T-helper 17 cell (primary cell): ENCODE data around the gene ST8SIA6. TPM values are rescaled to one million over a fixed set of nuclear protein-coding genes. Genes with fewer than 3 reads are reported as not detected.

Source experiments
- ATAC-seq: fragments of 150-1000 bp; cut with Tn5 transposase; 2 replicates; pipeline ENCODE4 v1.10.0; 2021; ENCODE audit warnings: mild to moderate bottlenecking, moderate library complexity
- DNase-seq, 3 donors: peaks; one replicate each; pipeline versions ENCODE4 v3.0.0 to v3.0.0-alpha.2; 2020 to 2021
- H3K9me3 ChIP-seq: one replicate; pipeline ENCODE4 v1.7.0; 2013; ENCODE audit warnings: low read length, mild to moderate bottlenecking; ENCODE audit not compliant: control insufficient read depth, poor library complexity, severe bottlenecking
- H3K27ac Mint-ChIP-seq: one replicate; pipeline ENCODE4 v1.8.0; 2022; ENCODE audit warnings: mild to moderate bottlenecking, moderate library complexity, mixed read lengths
- H3K27me3 Mint-ChIP-seq: one replicate; pipeline ENCODE4 v1.8.0; 2022; ENCODE audit warnings: mixed read lengths
- H3K36me3 Mint-ChIP-seq: one replicate; pipeline ENCODE4 v1.8.0; 2022; ENCODE audit warnings: low read depth, mixed read lengths
- H3K4me1 Mint-ChIP-seq: one replicate; pipeline ENCODE4 v1.8.0; 2022; ENCODE audit warnings: mild to moderate bottlenecking, mixed read lengths
- H3K4me3 Mint-ChIP-seq: one replicate; pipeline ENCODE4 v1.8.0; 2022; ENCODE audit warnings: mild to moderate bottlenecking, moderate library complexity, mixed read lengths
- total RNA-seq, 4 donors: library from RNA in 2 of 4; stranded (reverse) in 2 of 4; gene quantifications; one replicate each; pipeline ENCODE4 v1.2.3 and lab custom pipeline; 2022 to 2026

ST8SIA6 gene
- total RNA-seq, 2 donors from 2014 or later = 0.72 to 4.1 TPM

DNA sequence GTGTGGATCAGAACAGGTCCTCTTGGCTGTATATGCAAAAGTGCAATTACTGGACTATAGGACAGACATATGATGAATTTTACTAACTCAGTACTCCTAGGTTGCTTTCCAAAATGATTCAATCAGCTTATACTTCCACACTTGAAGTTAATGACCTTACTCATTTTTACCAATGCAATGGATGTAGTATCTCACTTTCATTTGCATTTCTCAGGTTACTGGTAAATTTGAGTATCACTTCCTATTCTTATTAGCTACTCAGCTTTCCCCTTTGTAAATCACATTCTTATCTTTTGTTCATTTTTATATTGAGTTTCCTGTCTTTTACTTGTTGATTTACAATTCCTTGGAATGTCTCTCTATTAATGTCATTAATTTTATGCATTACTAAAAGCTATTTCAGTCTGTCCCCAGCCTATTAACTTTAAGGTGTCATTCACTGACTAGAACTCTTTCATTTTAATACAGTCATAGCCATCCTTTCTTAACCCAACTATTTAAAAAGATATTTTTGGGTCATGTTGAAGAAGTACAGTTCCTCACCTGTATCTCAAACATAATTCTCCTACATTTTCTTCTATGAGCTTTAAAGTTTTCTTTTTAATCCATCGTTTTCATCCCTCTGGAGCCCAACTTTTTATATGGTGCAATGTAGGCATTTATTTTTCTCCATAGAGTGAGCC, 137.8 kb downstream of the ST8SIA6 start:
- H3K27ac Mint-ChIP-seq = no peak overlapping the region
- H3K9me3 ChIP-seq = no peaks in the 10 kb centered on the region
- no peak for ATAC-seq
- no peaks in the 10 kb centered on the region for H3K36me3 Mint-ChIP-seq
- H3K4me1 Mint-ChIP-seq = no peaks in the 10 kb centered on the region
- H3K27me3 Mint-ChIP-seq = peaks cover 26% of the 10 kb centered on the region
- no peak overlapping the region for H3K4me3 Mint-ChIP-seq
- no peak for DNase-seq

DNA sequence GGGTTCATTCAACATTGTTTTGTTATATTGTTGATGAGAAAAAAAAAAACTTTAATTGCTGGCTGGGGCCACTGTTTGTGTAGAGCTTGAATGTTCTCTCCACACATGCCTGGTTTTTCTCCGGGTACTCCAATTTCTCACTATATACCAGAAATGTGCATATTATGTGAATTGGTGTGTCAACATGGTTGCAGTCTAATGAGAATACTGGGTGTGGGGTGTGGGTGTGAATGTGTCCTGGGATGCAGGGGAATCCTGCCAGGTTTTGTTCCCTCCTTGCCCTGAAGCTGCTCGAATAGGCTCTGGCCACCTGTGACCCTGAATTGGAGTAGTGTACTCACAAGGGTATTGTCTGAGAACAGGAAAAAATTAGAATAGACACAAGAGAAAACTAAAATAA, 145.0 kb downstream of the ST8SIA6 start:
- no peaks in the 10 kb centered on the region for H3K36me3 Mint-ChIP-seq
- H3K27ac Mint-ChIP-seq = no peak overlapping the region
- H3K9me3 ChIP-seq = no peaks in the 10 kb centered on the region
- DNase-seq = no peak
- no peak overlapping the region for H3K4me3 Mint-ChIP-seq
- H3K27me3 Mint-ChIP-seq = peaks cover 61% of the 10 kb centered on the region
- no peak for ATAC-seq
- H3K4me1 Mint-ChIP-seq = no peaks in the 10 kb centered on the region

GRCh38 chr10:17307123-17307522, 147.3 kb downstream of the ST8SIA6 start:
- no peaks in the 10 kb centered on the region for H3K9me3 ChIP-seq
- H3K27me3 Mint-ChIP-seq = peaks cover 54% of the 10 kb centered on the region
- no peaks in the 10 kb centered on the region for H3K4me1 Mint-ChIP-seq
- no peak overlapping the region for H3K27ac Mint-ChIP-seq
- DNase-seq = no peak
- ATAC-seq = no peak
- H3K36me3 Mint-ChIP-seq = no peaks in the 10 kb centered on the region
- no peak overlapping the region for H3K4me3 Mint-ChIP-seq

DNA sequence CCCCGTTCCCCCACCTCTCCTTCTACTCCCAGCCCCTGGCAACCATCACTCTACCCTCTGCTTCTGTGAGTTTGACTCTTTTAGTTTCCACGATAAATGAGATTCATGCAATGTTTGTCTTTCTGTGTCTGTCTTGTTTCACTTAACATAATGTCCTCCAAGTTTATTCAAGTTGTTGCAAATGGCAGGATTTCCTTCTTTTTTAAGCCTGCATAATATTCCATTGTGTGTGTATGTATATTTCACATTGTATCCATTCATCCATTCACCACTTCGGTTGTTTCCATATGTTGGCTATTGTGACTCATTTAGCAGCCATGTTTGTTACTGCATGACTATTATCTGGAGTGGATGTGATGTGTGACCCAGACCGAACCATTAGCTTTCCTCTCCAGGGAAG, 162.0 kb downstream of the ST8SIA6 start:
- H3K4me3 Mint-ChIP-seq = no peak overlapping the region
- ATAC-seq (no peak), DNase-seq (no peak)
- no peak overlapping the region for H3K27ac Mint-ChIP-seq
- H3K9me3 ChIP-seq = no peaks in the 10 kb centered on the region
- peaks cover 2% of the 10 kb centered on the region for H3K4me1 Mint-ChIP-seq
- H3K36me3 Mint-ChIP-seq = peaks cover 4% of the 10 kb centered on the region
- peaks cover 48% of the 10 kb centered on the region for H3K27me3 Mint-ChIP-seq

GRCh38 chr10:17290226-17290625, 164.2 kb downstream of the ST8SIA6 start:
- no peak overlapping the region for H3K4me3 Mint-ChIP-seq
- H3K4me1 Mint-ChIP-seq = peaks cover 2% of the 10 kb centered on the region
- DNase-seq = no peak
- peaks cover 4% of the 10 kb centered on the region for H3K36me3 Mint-ChIP-seq
- ATAC-seq = no peak
- H3K27me3 Mint-ChIP-seq = peaks cover 49% of the 10 kb centered on the region
- H3K9me3 ChIP-seq = no peaks in the 10 kb centered on the region
- no peak overlapping the region for H3K27ac Mint-ChIP-seq

DNA sequence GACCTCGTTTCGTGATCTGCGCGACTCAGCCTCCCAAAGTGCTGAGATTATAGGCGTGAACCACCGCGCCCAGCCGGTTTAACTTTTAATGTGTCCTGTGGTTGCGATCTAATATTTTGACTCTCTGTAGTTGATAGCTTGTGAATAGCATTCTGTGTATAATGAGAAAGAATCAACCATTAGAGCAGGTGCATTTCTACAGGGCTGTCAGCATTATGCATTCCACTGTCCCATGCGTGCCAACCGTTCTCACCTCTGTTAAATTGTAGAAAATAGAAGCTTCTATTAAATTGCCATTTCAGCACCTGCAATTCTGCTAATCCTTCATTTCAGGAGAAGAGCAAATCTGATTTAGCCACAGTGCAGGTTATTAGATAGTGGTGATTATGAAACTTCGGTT, 164.6 kb downstream of the ST8SIA6 start:
- no peaks in the 10 kb centered on the region for H3K9me3 ChIP-seq
- ATAC-seq = no peak
- H3K36me3 Mint-ChIP-seq = peaks cover 4% of the 10 kb centered on the region
- DNase-seq = no peak
- peaks cover 49% of the 10 kb centered on the region for H3K27me3 Mint-ChIP-seq
- no peak overlapping the region for H3K4me3 Mint-ChIP-seq
- no peak overlapping the region for H3K27ac Mint-ChIP-seq
- H3K4me1 Mint-ChIP-seq = peaks cover 2% of the 10 kb centered on the region

GRCh38 chr10:17286562-17287550, 167.5 kb downstream of the ST8SIA6 start:
- peaks cover 2% of the 10 kb centered on the region for H3K36me3 Mint-ChIP-seq
- H3K27ac Mint-ChIP-seq = no peak overlapping the region
- no peaks in the 10 kb centered on the region for H3K9me3 ChIP-seq
- DNase-seq = no peak
- H3K4me3 Mint-ChIP-seq = no peak overlapping the region
- peaks cover 42% of the 10 kb centered on the region for H3K27me3 Mint-ChIP-seq
- H3K4me1 Mint-ChIP-seq = peaks cover 2% of the 10 kb centered on the region
- no peak for ATAC-seq

DNA sequence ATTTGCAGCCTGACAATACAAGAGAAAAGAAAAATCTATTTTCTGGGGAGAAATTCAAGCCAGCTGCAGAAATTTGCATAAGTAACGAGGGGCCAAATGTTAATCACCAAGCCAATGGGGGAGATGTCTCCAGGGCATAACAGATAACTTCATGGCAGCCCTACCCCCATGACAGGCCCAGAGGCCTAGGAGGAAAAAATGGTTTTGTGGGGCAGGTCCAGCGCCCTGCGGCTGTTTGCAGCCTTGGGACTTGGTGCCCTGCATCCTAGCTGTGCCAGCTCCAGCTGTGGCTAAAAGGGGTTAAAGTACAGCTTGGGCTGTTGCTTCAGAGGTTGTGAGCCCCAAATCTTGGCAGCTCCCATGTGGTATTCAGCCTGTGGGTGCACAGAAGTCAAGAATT, 172.1 kb downstream of the ST8SIA6 start:
- Mint-ChIP-seq H3K4me3 (no peak overlapping the region), H3K36me3 (no peaks in the 10 kb centered on the region), H3K4me1 (no peaks in the 10 kb centered on the region), H3K27me3 (peaks cover 4% of the 10 kb centered on the region), H3K27ac (no peak overlapping the region)
- ATAC-seq = no peak
- DNase-seq = no peak
- no peaks in the 10 kb centered on the region for H3K9me3 ChIP-seq

GRCh38 chr10:17278607-17279240, 175.7 kb downstream of the ST8SIA6 start:
- Mint-ChIP-seq H3K4me3 (no peak overlapping the region), H3K27me3 (no peaks in the 10 kb centered on the region), H3K27ac (no peak overlapping the region), H3K4me1 (no peaks in the 10 kb centered on the region), H3K36me3 (no peaks in the 10 kb centered on the region)
- DNase-seq = no peak
- ATAC-seq = no peak
- no peaks in the 10 kb centered on the region for H3K9me3 ChIP-seq

GRCh38 chr10:17276756-17277424, 177.5 kb downstream of the ST8SIA6 start:
- no peaks in the 10 kb centered on the region for H3K9me3 ChIP-seq
- Mint-ChIP-seq H3K27me3 (no peaks in the 10 kb centered on the region), H3K27ac (no peak overlapping the region), H3K4me3 (no peak overlapping the region), H3K4me1 (no peaks in the 10 kb centered on the region), H3K36me3 (no peaks in the 10 kb centered on the region)
- no peak for DNase-seq
- no peak for ATAC-seq

GRCh38 chr10:17273403-17273802, 181.0 kb downstream of the ST8SIA6 start:
- no peak for ATAC-seq
- no peak for DNase-seq
- H3K27me3 Mint-ChIP-seq = peaks cover 16% of the 10 kb centered on the region
- no peaks in the 10 kb centered on the region for H3K9me3 ChIP-seq
- H3K27ac Mint-ChIP-seq = peak overlapping the region; percentile 74
- H3K36me3 Mint-ChIP-seq = no peaks in the 10 kb centered on the region
- no peak overlapping the region for H3K4me3 Mint-ChIP-seq
- no peaks in the 10 kb centered on the region for H3K4me1 Mint-ChIP-seq

DNA sequence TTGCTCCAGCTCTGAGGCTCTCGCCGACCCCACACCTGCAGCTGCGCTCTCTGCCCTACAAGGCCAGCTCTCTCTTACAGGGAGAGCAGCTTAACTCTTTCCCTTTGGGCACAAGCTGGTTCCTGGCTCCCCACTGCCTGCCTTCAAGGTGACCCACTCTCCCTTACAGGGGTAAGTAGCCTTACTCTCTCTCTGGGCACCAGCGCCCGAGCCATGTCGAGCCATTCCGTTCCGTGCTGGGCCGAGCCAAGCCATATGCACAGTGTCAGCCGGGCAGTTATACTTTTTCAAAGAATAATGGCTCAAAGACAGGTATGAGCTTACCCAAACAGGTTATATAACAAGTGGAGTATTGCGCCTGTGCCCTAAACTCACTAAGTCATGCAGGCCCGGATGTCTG, 181.7 kb downstream of the ST8SIA6 start:
- DNase-seq (no peak), ATAC-seq (no peak)
- no peaks in the 10 kb centered on the region for H3K9me3 ChIP-seq
- Mint-ChIP-seq H3K27me3 (peaks cover 23% of the 10 kb centered on the region), H3K36me3 (no peaks in the 10 kb centered on the region), H3K27ac (no peak overlapping the region), H3K4me1 (no peaks in the 10 kb centered on the region), H3K4me3 (no peak overlapping the region)
